Measurements from ENCODE around the gene IFITM1. TPM values are rescaled to one million over a fixed set of nuclear protein-coding genes. Genes with fewer than 3 reads are reported as not detected.

IFITM1 gene
- total and polyA plus RNA-seq, 2 of the 8 experiments (the other 6 are each of a cell fraction or from before 2014, with no cell fraction given) = 394 to 1,464 TPM

DNA sequence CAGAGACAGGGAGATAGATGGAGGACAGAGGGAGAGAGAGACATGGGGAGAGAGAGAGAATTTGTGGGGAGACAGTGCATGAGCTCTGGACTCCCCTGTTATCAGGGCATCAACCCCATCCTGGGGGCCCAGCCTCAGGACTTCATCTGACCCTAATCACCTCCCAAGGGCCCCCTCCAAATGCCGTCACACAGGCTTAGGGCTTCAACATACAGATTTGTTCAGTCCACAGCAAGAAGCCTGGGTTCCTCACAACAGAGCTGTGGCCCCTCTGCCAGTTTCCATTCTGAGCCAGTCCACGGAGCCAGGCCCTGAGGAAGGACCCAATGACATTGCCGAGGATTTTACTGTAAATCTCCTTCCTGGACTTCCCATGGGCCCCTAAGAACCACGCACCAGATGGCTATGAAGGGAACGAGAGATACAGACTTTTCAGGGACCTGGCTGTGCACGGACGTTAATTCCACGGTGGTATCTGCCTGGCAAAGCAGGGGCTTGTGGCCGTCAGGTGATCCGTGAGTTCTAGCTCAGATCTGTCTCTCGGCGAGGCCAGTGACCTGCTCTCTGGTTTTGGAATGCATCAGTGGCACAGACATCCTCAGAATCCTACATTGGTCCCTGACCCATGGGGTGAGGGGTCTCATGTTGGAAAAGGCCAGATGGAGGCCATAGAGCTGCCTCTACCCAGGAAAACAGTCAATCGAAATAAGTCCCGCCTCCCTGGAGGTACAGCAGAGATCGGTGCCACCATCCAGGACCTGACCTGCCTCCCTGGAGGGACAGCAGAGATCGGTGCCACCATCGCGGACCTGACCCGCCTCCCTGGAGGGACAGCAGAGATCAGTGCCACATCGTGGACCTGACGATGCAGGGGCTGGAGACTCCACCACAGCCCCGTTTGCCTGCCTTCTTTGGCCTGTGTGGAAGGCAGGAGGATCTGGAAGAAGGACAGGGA is 46.8 kb downstream of the IFITM1 start:
- H3K23ac ChIP-seq (ENCODE audit: insufficient read length) = no peak overlapping the region
- no peak overlapping the region for H4K91ac ChIP-seq (replicated peaks; ENCODE audit: insufficient read length, low read length)
- no peak overlapping the region for H3K4ac ChIP-seq (replicated peaks; ENCODE audit: insufficient read length, low read depth, low read length)
- H3K79me1 ChIP-seq (ENCODE audit: low read depth, low read length) = peaks cover 3% of the 10 kb centered on the region; the same call in 1 of the 2 replicates
- peaks cover 0 to 13% (median 0%) of the 10 kb centered on the region in 4 experiments; a peak in 1 of 8 replicates for H3K36me3 ChIP-seq (ENCODE audit: control insufficient read depth in 2 of 4, insufficient read depth in 4 of 4, low read length in 3 of 4)
- H3K4me1 ChIP-seq (replicated peaks in 1 of 4; ENCODE audit: control insufficient read depth in 3 of 4, insufficient read depth in 4 of 4, low read length in 3 of 4) = peaks cover 0 to 4% (median 3%) of the 10 kb centered on the region in 4 experiments; a peak in 6 of 7 replicates
- peaks cover 0 to 6% of the 10 kb centered on the region in 2 experiments; a peak in 1 of 4 replicates for H3K79me2 ChIP-seq (ENCODE audit: control insufficient read depth in 1 of 2, insufficient read depth in 2 of 2, low read length in 2 of 2)
- DNase-seq (ENCODE audit: low read depth in 1 of 2, low spot score in 2 of 2) (no peak), FAIRE-seq (no peak)
- H3K14ac ChIP-seq (ENCODE audit: insufficient read length) = no peak overlapping the region
- no peak overlapping the region for H4K8ac ChIP-seq (ENCODE audit: extremely low read depth, insufficient read depth, low read length)
- 93% methylated on average over 22 of the region's 22 CpGs; no CpG with 5 or more reads in 1 of the 2 experiments for WGBS, 2 experiments (ENCODE audit: extremely low coverage in 1 of 2, insufficient coverage in 1 of 2, insufficient read length in 1 of 2, insufficient replicate concordance in 2 of 2, low coverage in 1 of 2, low lambda C conversion rate in 2 of 2, missing lambda C conversion rate in 1 of 2)
- H3K27ac ChIP-seq (ENCODE audit: low read depth, low read length) = no peak overlapping the region
- peaks cover 0 to 5% (median 2%) of the 10 kb centered on the region in 4 experiments; a peak in 1 of 7 replicates for H3K27me3 ChIP-seq (replicated peaks in 1 of 4; ENCODE audit: control insufficient read depth in 3 of 4, extremely low read depth in 1 of 4, insufficient read depth in 3 of 4, low read length in 3 of 4)
- H2BK5ac ChIP-seq (ENCODE audit: low read depth, low read length) = no peak overlapping the region
- H2BK15ac ChIP-seq (ENCODE audit: low read length) = no peak overlapping the region
- TF ChIP-seq NRF1 (IDR thresholded peaks at IDR 0.05; ENCODE audit: low read depth, low read length) = no peak
- H3K23me2 ChIP-seq (ENCODE audit: low read depth, low read length) = peaks cover 16% of the 10 kb centered on the region
- H3K9me3 ChIP-seq (ENCODE audit: insufficient read depth in 2 of 2, low read depth in 1 of 2, low read length in 1 of 2) = peaks cover 20 to 31% of the 10 kb centered on the region in 2 experiments
- no peak overlapping the region for H2BK12ac ChIP-seq (ENCODE audit: low read depth, low read length)
- no peak overlapping the region for H3K9ac ChIP-seq (replicated peaks in 1 of 4; ENCODE audit: extremely low read depth in 1 of 4, low read depth in 3 of 4, low read length in 3 of 4)
- no peak overlapping the region for H3K56ac ChIP-seq (replicated peaks; ENCODE audit: insufficient read length, low read depth, low read length)
- H3K4me3 ChIP-seq (ENCODE audit: extremely low read depth in 1 of 4, insufficient read depth in 2 of 4, low read depth in 3 of 4, low read length in 4 of 4) = no peak overlapping the region
- H2BK120ac ChIP-seq (replicated peaks; ENCODE audit: low read depth, low read length) = no peak overlapping the region
- ChIA-PET CTCF (ENCODE audit: partially characterized antibody) (interaction anchor here (0.6 to 13.4 kb wide), 13 partner anchors 11 to 160 kb away, joined by 3 to 212 read pairs (median 4); partner anchors contain the start of gene IFITM2), POLR2A (ENCODE audit: partially characterized antibody) (no interaction called here)
- H4K20me1 ChIP-seq (replicated peaks in 1 of 2; ENCODE audit: control insufficient read depth in 1 of 2, insufficient read depth in 2 of 2, low read length in 2 of 2) = peaks cover 0 to 16% of the 10 kb centered on the region in 2 experiments
- H3K18ac ChIP-seq (ENCODE audit: extremely low read depth, low read length) = no peak overlapping the region
- no peak overlapping the region for H3K4me2 ChIP-seq (ENCODE audit: insufficient read depth in 1 of 2, low read depth in 2 of 2, low read length in 2 of 2)
- H2AFZ ChIP-seq (ENCODE audit: low read length) = no peak overlapping the region
- H2BK20ac ChIP-seq (ENCODE audit: low read length) = no peak overlapping the region
- H4K5ac ChIP-seq (ENCODE audit: insufficient read length, low read depth, low read length) = no peak overlapping the region
- H2AK5ac ChIP-seq (ENCODE audit: low read depth, low read length) = no peak overlapping the region
